Panc1 (cell line): Measurements from ENCODE around the gene RSPH6A. TPM values are rescaled to one million over a fixed set of nuclear protein-coding genes. Genes with fewer than 3 reads are reported as not detected.

Source experiments
- ATAC-seq: fragments of 200-7000 bp; cut with Tn5 transposase; 2 replicates; pipeline ENCODE4 v1.9.1; 2020; ENCODE audit warnings: mild to moderate bottlenecking, moderate library complexity
- BruUV-seq: library from RNA; stranded (reverse); fragments of 400-500 nt; replicated peaks from 2 replicates; lab custom pipeline; 2021; lab: Mats Ljungman, UMichigan
- CTCF ChIA-PET: fragments of 300-600 bp; sonication (Branson Sonifier 250); formaldehyde crosslinking; loops from one replicate; lab custom pipeline; 2022; ENCODE audit warnings: antibody characterized with exemption; lab: Charles Lee
- POLR2A ChIA-PET: fragments of 300-600 bp; sonication (Branson Sonifier 250); formaldehyde crosslinking; loops from one replicate; lab custom pipeline; 2022; ENCODE audit warnings: antibody characterized with exemption; lab: Charles Lee
- DNase-seq: peaks from one replicate; pipeline ENCODE4 v3.0.0-alpha.2; 2010; ENCODE audit warnings: low read depth, low spot score
- H3K27ac ChIP-seq: 2 replicates; pipeline ENCODE4 v1.5.1; 2011; ENCODE audit warnings: mild to moderate bottlenecking, low read length, inconsistent platforms
- H3K27me3 ChIP-seq: fragments of 200-500 bp; sonication (Bioruptor generic); 2 replicates; pipeline ENCODE4 v1.6.0; 2014; ENCODE audit warnings: low read length, inconsistent platforms; ENCODE audit not compliant: control insufficient read depth, insufficient read depth
- H3K36me3 ChIP-seq: fragments of 200-500 bp; sonication (Bioruptor generic); 2 replicates; pipeline ENCODE4 v1.5.1; 2014; ENCODE audit warnings: inconsistent platforms, mild to moderate bottlenecking, low read length, moderate library complexity; ENCODE audit not compliant: control insufficient read depth, insufficient read depth
- H3K4me1 ChIP-seq: 2 replicates; pipeline ENCODE4 v1.5.1; 2011; ENCODE audit warnings: inconsistent platforms, mild to moderate bottlenecking, low read length, moderate library complexity; ENCODE audit not compliant: control insufficient read depth, insufficient read depth
- H3K4me3 ChIP-seq, 2 experiments: 2 replicates each; pipeline ENCODE4 v1.5.1; 2011 to 2012; ENCODE audit warnings: low read depth in 2 of 2, low read length in 2 of 2, mild to moderate bottlenecking in 2 of 2, inconsistent platforms in 1 of 2, moderate library complexity in 1 of 2
- H3K9me3 ChIP-seq: fragments of 200-500 bp; sonication (Bioruptor generic); 2 replicates; pipeline ENCODE4 v1.5.1; 2014; ENCODE audit warnings: low read depth, mild to moderate bottlenecking, inconsistent platforms, low read length, moderate library complexity; ENCODE audit not compliant: control insufficient read depth, insufficient read depth
- POLR2AphosphoS5 ChIP-seq: IDR thresholded peaks from 2 replicates; pipeline ENCODE4 v1.6.1; 2012; ENCODE audit warnings: mild to moderate bottlenecking, low read depth, low read length, moderate library complexity
- SIN3A ChIP-seq: IDR thresholded peaks from 2 replicates; pipeline ENCODE4 v1.6.1; 2012; ENCODE audit warnings: low read depth, mild to moderate bottlenecking, low read length, moderate library complexity, borderline replicate concordance; ENCODE audit not compliant: insufficient read depth
- TCF7L2 ChIP-seq: IDR thresholded peaks from 2 replicates; pipeline ENCODE4 v1.6.1; 2011; ENCODE audit warnings: mild to moderate bottlenecking, low read depth, low read length, inconsistent platforms
- in situ Hi-C: cut with HindIII; loops from 2 replicates; pipeline ENCODE4 v1.10.0; 2016; ENCODE audit warnings: low sequenced_read_pairs, low pct_unique_long_range_greater_than_20kb
- intact Hi-C: fragments of 100-400 bp; cut with micrococcal nuclease; formaldehyde crosslinking; loops from one replicate; pipeline ENCODE4 v1.10.0; 2022; ENCODE audit not compliant: unreplicated experiment
- total RNA-seq: library from RNA; stranded (reverse); gene quantifications from one replicate; pipeline ENCODE4 v1.2.1, GENCODE V29; 2021; ENCODE audit not compliant: unreplicated experiment
- TF ChIP-seq, protein P1 (sequence below): fragments of 450-650 bp; IDR thresholded peaks from 2 replicates; pipeline ENCODE4 v1.5.1; 2017; ENCODE audit warnings: mild to moderate bottlenecking
- TF ChIP-seq, protein P2 (sequence below), 2 experiments: IDR thresholded peaks; 2 replicates each; pipeline ENCODE4 v1.6.1; 2011 to 2012; ENCODE audit warnings: low read depth in 2 of 2, control low read depth in 1 of 2, low read length in 1 of 2, mild to moderate bottlenecking in 1 of 2, moderate library complexity in 1 of 2; ENCODE audit not compliant: insufficient read depth in 1 of 2

The RSPH6A gene
- total RNA-seq, 1 experiment from 2014 or later: not detected

DNA sequence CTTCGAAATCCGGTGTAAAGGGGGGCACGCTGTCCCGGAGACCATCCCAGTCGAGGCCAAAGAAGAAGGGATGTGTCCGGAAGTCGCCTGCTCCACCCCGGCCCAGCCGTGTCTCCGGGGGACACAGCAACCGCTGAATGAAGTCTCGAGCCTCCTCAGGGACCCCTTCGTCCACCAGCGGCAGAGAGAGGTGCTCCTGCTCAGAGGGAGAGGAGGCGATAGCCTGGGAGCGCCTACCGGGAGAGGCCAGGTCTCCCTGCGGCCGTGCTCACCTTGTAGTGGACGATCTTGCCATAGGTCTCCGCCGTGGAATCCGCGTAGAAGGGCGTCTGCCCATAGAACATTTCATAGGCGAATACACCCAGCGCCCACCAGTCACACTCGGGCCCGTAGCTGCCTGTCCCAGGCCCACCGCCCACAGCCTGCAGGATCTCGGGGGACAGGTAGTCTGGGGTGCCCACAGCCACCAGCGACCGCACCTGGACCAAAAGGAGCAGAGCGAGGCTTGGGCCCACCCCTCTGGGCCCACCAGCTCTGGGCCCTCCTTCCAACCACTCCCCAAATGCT is 37.6 kb downstream of the RSPH6A start:
- TF ChIP-seq TCF7L2 (no peak), SIN3A (no peak), POLR2AphosphoS5 (no peak)
- TF ChIP-seq, protein P1, sequence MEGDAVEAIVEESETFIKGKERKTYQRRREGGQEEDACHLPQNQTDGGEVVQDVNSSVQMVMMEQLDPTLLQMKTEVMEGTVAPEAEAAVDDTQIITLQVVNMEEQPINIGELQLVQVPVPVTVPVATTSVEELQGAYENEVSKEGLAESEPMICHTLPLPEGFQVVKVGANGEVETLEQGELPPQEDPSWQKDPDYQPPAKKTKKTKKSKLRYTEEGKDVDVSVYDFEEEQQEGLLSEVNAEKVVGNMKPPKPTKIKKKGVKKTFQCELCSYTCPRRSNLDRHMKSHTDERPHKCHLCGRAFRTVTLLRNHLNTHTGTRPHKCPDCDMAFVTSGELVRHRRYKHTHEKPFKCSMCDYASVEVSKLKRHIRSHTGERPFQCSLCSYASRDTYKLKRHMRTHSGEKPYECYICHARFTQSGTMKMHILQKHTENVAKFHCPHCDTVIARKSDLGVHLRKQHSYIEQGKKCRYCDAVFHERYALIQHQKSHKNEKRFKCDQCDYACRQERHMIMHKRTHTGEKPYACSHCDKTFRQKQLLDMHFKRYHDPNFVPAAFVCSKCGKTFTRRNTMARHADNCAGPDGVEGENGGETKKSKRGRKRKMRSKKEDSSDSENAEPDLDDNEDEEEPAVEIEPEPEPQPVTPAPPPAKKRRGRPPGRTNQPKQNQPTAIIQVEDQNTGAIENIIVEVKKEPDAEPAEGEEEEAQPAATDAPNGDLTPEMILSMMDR: no peak
- TF ChIP-seq, protein P2, sequence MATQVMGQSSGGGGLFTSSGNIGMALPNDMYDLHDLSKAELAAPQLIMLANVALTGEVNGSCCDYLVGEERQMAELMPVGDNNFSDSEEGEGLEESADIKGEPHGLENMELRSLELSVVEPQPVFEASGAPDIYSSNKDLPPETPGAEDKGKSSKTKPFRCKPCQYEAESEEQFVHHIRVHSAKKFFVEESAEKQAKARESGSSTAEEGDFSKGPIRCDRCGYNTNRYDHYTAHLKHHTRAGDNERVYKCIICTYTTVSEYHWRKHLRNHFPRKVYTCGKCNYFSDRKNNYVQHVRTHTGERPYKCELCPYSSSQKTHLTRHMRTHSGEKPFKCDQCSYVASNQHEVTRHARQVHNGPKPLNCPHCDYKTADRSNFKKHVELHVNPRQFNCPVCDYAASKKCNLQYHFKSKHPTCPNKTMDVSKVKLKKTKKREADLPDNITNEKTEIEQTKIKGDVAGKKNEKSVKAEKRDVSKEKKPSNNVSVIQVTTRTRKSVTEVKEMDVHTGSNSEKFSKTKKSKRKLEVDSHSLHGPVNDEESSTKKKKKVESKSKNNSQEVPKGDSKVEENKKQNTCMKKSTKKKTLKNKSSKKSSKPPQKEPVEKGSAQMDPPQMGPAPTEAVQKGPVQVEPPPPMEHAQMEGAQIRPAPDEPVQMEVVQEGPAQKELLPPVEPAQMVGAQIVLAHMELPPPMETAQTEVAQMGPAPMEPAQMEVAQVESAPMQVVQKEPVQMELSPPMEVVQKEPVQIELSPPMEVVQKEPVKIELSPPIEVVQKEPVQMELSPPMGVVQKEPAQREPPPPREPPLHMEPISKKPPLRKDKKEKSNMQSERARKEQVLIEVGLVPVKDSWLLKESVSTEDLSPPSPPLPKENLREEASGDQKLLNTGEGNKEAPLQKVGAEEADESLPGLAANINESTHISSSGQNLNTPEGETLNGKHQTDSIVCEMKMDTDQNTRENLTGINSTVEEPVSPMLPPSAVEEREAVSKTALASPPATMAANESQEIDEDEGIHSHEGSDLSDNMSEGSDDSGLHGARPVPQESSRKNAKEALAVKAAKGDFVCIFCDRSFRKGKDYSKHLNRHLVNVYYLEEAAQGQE (IDR thresholded peaks at IDR 0.05; ENCODE audit: insufficient read depth in 1 of 2, low read depth in 2 of 2, low read length in 1 of 2): no peak
- no peak overlapping the region for H3K27ac ChIP-seq
- in situ Hi-C loops: no loop called here
- no peak for DNase-seq
- no TSS peak for BruUV-seq
- no peaks in the 10 kb centered on the region for H3K9me3 ChIP-seq
- H3K27me3 ChIP-seq: no peaks in the 10 kb centered on the region
- H3K4me1 ChIP-seq: peaks cover 19% of the 10 kb centered on the region
- ChIA-PET CTCF (no interaction called here), POLR2A (no interaction called here)
- intact Hi-C loops: no loop called here
- no peaks in the 10 kb centered on the region for H3K36me3 ChIP-seq
- ATAC-seq: no peak
- no peak overlapping the region for H3K4me3 ChIP-seq

- Histone ChIP-seq H3K4me1 (peaks cover 20% of the 10 kb centered on the region), H3K27ac (no peak overlapping the region), H3K27me3 (no peaks in the 10 kb centered on the region), H3K4me3 (no peak overlapping the region), H3K36me3 (no peaks in the 10 kb centered on the region; the same call in 1 of the 2 replicates), H3K9me3 (no peaks in the 10 kb centered on the region)
- in situ Hi-C loops: no loop called here
- TF ChIP-seq, protein P1: no peak
- no peak for TF ChIP-seq POLR2AphosphoS5
- no peak for ATAC-seq
- CTCF ChIA-PET: no interaction called here
- POLR2A ChIA-PET: no interaction called here
- intact Hi-C loops: no loop called here
- BruUV-seq: no TSS peak
- no peak for DNase-seq
Measured at GRCh38 chr19:45774765-45775164, 40.3 kb downstream of the RSPH6A start.
